Measurements from ENCODE around the gene CHRNA5.
A peak's percentile ranks its signal among the peaks of the same experiment; 100 is the strongest.
"Not testable (repeated sequence)": the region's sequence is repeated elsewhere in the genome, so short reads cannot be mapped to it uniquely, and the experiment has no call there.

The CHRNA5 gene

DNA sequence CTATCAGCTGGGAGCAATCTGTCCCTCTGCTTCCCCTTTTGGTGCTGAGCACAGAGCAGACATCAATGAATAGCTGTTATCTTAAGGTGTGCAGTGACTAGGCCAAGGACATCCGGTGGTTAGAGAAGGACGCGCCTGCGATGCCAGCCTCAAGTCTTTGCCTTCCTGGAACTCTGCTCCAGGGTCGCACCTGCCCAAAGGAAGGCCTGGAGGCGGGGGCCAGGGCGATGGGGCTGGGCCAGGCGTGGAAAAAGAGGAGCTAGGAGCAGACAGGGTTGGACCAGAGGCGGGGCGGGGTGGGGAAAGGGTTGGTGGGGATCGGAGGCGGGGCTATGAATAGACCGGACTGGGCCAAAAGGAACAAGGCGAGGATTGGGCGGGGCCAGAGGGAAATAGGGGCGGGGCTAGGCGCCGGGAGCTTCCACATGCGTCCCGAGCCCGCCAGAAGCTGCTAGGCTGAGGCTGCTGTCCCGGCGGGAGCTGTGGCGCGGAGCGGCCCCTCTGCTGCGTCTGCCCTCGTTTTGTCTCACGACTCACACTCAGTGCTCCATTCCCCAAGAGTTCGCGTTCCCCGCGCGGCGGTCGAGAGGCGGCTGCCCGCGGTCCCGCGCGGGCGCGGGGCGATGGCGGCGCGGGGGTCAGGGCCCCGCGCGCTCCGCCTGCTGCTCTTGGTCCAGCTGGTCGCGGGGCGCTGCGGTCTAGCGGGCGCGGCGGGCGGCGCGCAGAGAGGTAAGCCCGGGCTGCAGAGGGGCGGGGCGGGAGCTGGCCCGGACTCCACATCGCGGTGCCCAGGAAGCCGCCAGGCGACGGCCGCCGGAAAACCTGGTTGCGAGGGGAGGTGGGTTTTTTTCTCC is at the start of gene CHRNA5:
Gene CHRNA5 (plus strand): TSS at position 424 of the 854 bp plus-strand sequence. CDS start 200 bp downstream, at position 624.
- peak; percentile 98 for DNase-seq (ENCODE audit: low spot score)

- DNase-seq (ENCODE audit: low spot score): not testable (repeated sequence)
Observed at GRCh38 chr15:78520035-78520434, 45.3 kb upstream of the CHRNA5 start.

- no peak for DNase-seq (ENCODE audit: low spot score)
Observed at GRCh38 chr15:78524230-78524629, 41.1 kb upstream of the CHRNA5 start.

GRCh38 chr15:78527325-78527724 is 38.0 kb upstream of the CHRNA5 start:
- no peak for DNase-seq (ENCODE audit: low spot score)

- no peak for DNase-seq (ENCODE audit: low spot score)
Observed at GRCh38 chr15:78533331-78533730, 32.0 kb upstream of the CHRNA5 start.

DNA sequence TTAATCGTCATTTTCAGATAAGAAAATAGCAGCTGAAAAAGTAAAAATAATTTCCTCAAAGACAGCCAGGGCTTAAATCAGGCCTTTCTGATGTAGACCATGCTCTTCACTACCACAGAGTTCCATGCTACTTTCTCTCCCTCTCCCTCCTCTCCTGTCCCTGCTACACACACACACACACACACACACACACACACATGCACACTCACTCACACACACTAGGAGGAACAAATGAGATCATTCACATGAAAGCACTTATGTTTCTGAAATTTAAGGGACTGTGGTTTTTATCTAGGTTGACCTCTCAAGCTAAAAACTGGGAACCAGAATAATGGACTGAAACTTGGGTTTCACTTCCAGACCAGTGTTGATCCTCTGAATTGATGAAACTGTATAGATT is 29.2 kb upstream of the CHRNA5 start:
- DNase-seq (ENCODE audit: low spot score): no peak

- DNase-seq (ENCODE audit: low spot score): no peak
Observed at GRCh38 chr15:78537266-78537905, 27.9 kb upstream of the CHRNA5 start.

DNA sequence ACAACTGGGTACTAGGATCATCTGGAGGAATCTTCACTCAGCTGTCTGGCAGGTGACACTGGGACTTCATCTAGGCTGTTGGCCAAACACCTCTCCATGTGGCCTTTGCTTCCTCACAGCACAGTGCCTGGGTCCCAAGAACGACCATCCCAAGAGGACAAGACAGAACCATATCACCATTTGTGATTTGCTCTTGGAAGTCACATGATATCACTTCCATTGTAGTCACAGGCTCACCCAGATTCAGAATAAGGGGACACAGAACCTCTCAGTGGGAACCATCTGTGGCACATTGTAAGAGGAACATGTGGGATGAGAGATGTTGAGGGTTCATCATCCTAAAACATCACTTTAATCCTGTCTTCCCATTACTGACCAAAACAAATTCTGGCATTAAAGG is 27.0 kb upstream of the CHRNA5 start:
- DNase-seq (ENCODE audit: low spot score): no peak

DNA sequence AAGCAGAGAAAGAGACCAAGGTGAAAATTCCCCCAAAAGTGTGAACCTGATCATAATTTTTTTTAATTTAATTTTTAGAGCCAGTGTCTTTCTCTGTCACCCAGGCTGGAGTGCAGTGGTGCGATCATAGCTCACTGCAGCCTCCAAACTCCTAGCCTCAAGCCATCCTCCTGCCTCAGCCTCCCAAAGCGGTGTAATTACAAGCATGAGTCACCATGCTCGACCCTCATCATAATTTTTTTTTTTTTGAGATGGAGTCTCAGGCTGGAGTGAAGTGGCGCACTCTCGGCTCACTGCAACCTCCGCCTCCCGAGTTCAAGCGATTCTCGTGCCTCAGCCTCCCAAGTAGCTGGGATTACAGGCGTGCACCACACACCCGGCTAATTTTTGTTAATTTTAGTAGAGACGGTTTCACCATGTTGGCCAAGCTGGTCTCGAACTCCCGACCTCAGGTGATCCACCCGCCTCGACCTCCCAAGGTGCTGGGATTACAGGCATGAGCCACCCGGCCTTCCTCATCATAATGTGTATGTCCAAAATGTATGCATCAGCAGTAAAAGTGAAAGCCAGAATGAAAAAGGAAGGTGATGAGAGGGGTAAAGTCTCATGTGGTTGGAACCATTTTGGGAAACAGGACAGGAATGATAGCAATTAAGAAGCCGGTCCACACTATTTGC is 25.7 kb upstream of the CHRNA5 start:
- not testable (repeated sequence) for DNase-seq (ENCODE audit: low spot score)

- DNase-seq (ENCODE audit: low spot score): peak; percentile 95
Observed at GRCh38 chr15:78540141-78540870, 25.0 kb upstream of the CHRNA5 start, which contains the start of gene PSMA4. Gene PSMA4, plus strand, starts transcription at chr15:78540444. Its CDS starts 1,484 bp downstream, at chr15:78541928.

DNA sequence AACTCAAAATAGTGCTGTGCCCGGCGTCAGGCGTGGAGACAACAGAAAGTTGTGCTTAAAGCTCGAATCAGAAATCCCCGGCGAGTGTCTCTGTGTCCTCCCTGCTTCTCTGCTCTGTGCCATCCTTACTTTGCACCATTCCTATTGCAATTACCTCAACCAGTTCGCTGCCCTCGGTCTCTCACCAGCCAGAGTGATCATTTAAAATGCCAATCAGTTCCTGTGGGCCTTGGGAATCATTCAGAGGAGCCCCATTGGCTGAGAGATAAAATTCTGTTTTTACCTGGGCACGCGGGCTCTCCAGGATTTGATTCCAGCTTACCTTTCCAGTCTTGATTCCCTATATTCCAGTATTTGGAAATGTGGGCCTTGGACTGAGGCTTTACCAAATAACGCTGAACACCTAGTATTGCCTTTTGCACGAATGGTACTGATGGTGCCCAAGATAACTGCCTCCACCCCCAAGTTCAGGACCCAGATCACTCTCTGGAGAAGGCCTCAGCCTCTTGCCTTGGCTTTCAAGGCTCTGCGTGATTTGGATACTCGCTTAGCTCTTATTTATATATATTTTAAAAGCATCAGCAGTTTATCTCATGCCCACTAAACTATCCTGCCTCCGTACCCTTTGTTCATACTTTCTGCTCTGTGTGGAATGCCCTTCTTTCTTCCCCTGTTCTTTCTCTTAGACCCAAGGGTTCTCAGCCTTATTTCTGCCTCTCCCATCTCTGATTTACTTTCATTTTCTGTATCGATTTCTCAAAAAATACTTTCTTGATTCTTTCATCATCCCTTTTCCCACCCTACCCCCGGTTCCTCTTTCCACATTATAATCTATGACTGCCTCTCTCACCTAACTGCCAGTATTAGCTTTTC is 24.2 kb upstream of the CHRNA5 start:
- DNase-seq (ENCODE audit: low spot score): no peak

- DNase-seq (ENCODE audit: low spot score): no peak
Observed at GRCh38 chr15:78541744-78542034, 23.6 kb upstream of the CHRNA5 start.

- DNase-seq (ENCODE audit: low spot score): no peak
Observed at GRCh38 chr15:78542647-78543046, 22.7 kb upstream of the CHRNA5 start.

DNA sequence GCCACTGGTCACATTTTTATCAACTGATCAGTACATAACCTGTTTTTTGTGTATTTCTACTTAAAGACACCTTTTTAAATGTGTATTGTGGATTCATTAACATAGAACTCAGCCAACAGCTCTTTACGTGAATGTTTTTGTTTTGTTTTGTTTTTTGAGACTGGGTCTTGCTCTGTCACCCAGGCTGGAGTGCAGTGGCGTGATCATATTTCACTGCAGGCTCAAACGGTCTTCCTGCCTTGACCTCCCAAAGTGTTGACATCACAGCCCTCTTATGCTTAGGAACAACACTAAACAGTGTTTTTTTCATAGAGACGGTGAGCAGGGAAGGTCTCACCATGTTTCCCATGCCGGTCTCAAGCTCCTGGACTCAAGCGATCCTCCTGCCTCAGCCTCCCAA is 15.1 kb upstream of the CHRNA5 start:
- DNase-seq (ENCODE audit: low spot score): no peak

- DNase-seq (ENCODE audit: low spot score): no peak
Observed at GRCh38 chr15:78550815-78551214, 14.5 kb upstream of the CHRNA5 start.

- DNase-seq (ENCODE audit: low spot score): no peak
Observed at GRCh38 chr15:78551902-78552301, 13.4 kb upstream of the CHRNA5 start.

GRCh38 chr15:78552597-78552996 is 12.7 kb upstream of the CHRNA5 start:
- DNase-seq (ENCODE audit: low spot score): no peak

- not testable (repeated sequence) for DNase-seq (ENCODE audit: low spot score)
Observed at GRCh38 chr15:78560201-78560600, 5.1 kb upstream of the CHRNA5 start.

DNA sequence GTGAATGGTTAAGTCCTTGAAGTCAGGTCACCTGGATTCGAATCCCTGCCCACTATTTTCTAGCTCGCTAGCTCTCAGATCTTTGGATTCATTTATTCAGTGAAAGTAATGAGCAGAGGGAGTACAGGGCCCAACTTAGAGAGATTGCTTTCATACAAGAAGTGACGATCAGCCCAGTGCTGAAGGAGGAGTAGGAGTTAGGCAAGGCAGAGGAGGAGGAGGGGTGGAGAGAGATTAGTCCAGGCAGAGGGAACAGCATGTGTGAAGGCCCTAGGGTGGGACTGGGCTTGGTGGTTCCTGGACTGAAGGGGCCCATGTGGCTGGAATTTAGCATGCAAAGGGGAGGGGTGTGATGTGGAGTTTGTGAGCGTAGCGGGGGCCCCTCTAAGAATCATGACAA is 3.8 kb upstream of the CHRNA5 start:
- DNase-seq (ENCODE audit: low spot score): no peak

GRCh38 chr15:78563092-78563491 is 2.2 kb upstream of the CHRNA5 start:
- no peak for DNase-seq (ENCODE audit: low spot score)

- peak; percentile 46 for DNase-seq (ENCODE audit: low spot score)
Observed at GRCh38 chr15:78564743-78565096, 600 bp upstream of the CHRNA5 start.
